PC-3 (cell line): ENCODE measurements around the gene TAL1. TPM values are rescaled to one million over a fixed set of nuclear protein-coding genes. Genes with fewer than 3 reads are reported as not detected.

Source experiments
- ATAC-seq: fragments of 200-7000 bp; cut with Tn5 transposase; 2 replicates; pipeline ENCODE4 v1.9.1; 2020; ENCODE audit warnings: mild to moderate bottlenecking, moderate library complexity
- BruUV-seq: library from RNA; stranded (reverse); fragments of 400-500 nt; replicated peaks from 2 replicates; lab custom pipeline; 2021; lab: Mats Ljungman, UMichigan
- CTCF ChIA-PET: fragments of 300-600 bp; sonication (Branson Sonifier 250); formaldehyde crosslinking; loops from one replicate; lab custom pipeline; 2022; ENCODE audit warnings: antibody characterized with exemption; lab: Charles Lee
- POLR2A ChIA-PET: fragments of 300-600 bp; sonication (Branson Sonifier 250); formaldehyde crosslinking; loops from one replicate; lab custom pipeline; 2022; ENCODE audit warnings: antibody characterized with exemption; ENCODE audit not compliant: unreplicated experiment; lab: Charles Lee
- DNase-seq: peaks from one replicate; pipeline ENCODE4 v3.0.0-alpha.2; 2015
- H2AFZ ChIP-seq: fragments of 300-600 bp; sonication (generic); 2 replicates; pipeline ENCODE4 v1.6.0; 2016; ENCODE audit warnings: antibody characterized with exemption, low read length
- H3F3A ChIP-seq: fragments of 300-600 bp; sonication (generic); one replicate; pipeline ENCODE4 v1.6.0; 2017; ENCODE audit warnings: antibody characterized with exemption, low read length, control low read depth, mild to moderate bottlenecking; ENCODE audit not compliant: unreplicated experiment
- H3K27ac ChIP-seq: fragments of 300-600 bp; sonication (generic); 2 replicates; pipeline ENCODE4 v1.5.1; 2016; ENCODE audit warnings: mild to moderate bottlenecking, low read length
- H3K27me3 ChIP-seq: fragments of 300-600 bp; sonication (generic); 2 replicates; pipeline ENCODE4 v1.6.1; 2016; ENCODE audit warnings: low read length, mixed read lengths
- H3K36me3 ChIP-seq: fragments of 300-600 bp; sonication (generic); 2 replicates; pipeline ENCODE4 v1.6.1; 2016; ENCODE audit warnings: low read depth, mixed run types, low read length, mixed read lengths
- H3K4me1 ChIP-seq: fragments of 300-600 bp; sonication (generic); 2 replicates; pipeline ENCODE4 v1.5.1; 2016; ENCODE audit warnings: low read length; ENCODE audit not compliant: insufficient read depth
- H3K4me2 ChIP-seq: fragments of 300-600 bp; sonication (generic); 2 replicates; pipeline ENCODE4 v1.6.0; 2016; ENCODE audit warnings: low read length
- H3K4me3 ChIP-seq: fragments of 300-600 bp; sonication (generic); 2 replicates; pipeline ENCODE4 v1.5.1; 2016; ENCODE audit warnings: mild to moderate bottlenecking, low read length, mixed read lengths
- H3K79me2 ChIP-seq: fragments of 300-600 bp; sonication (generic); 2 replicates; pipeline ENCODE4 v1.6.1; 2017; ENCODE audit warnings: low read length, mixed read lengths
- H3K9ac ChIP-seq: fragments of 300-600 bp; sonication (generic); 2 replicates; pipeline ENCODE4 v1.6.0; 2016; ENCODE audit warnings: mild to moderate bottlenecking, low read length
- H3K9me2 ChIP-seq: fragments of 300-600 bp; sonication (generic); replicated peaks from 2 replicates; pipeline ENCODE4 v1.6.1; 2016; ENCODE audit warnings: mixed run types, low read length, mixed read lengths
- H3K9me3 ChIP-seq: fragments of 300-600 bp; sonication (generic); 2 replicates; pipeline ENCODE4 v1.6.1; 2016; ENCODE audit warnings: low read length, mixed read lengths
- H4K20me1 ChIP-seq: fragments of 300-600 bp; sonication (generic); 2 replicates; pipeline ENCODE4 v1.6.1; 2016; ENCODE audit warnings: low read length, mixed read lengths
- CTCF ChIP-seq: fragments of 300-600 bp; sonication (generic); conservative IDR thresholded peaks from 2 replicates; pipeline ENCODE4 v1.5.1; 2017; ENCODE audit warnings: antibody characterized with exemption, low read depth, mild to moderate bottlenecking, low read length
- EZH2 ChIP-seq: fragments of 300-600 bp; sonication (generic); IDR thresholded peaks from one replicate; pipeline ENCODE4 v1.6.1; 2017; ENCODE audit warnings: antibody characterized with exemption, mild to moderate bottlenecking, low read length; ENCODE audit not compliant: unreplicated experiment
- EZH2phosphoT487 ChIP-seq: fragments of 300-600 bp; sonication (generic); IDR thresholded peaks from 2 replicates; pipeline ENCODE4 v1.6.1; 2018; ENCODE audit warnings: mild to moderate bottlenecking, antibody characterized with exemption, low read length, borderline replicate concordance
- intact Hi-C: fragments of 100-400 bp; cut with micrococcal nuclease; formaldehyde crosslinking; loops from 2 replicates; pipeline ENCODE4 v1.9.0; 2023
- total RNA-seq: library from RNA; depleted of rRNA; stranded (reverse); fragments of >200 nt; gene quantifications from 2 replicates; pipeline ENCODE4 v1.2.3, GENCODE V29; 2014

TAL1 gene
- total RNA-seq, 1 experiment from 2014 or later: not detected

- Histone ChIP-seq H2AFZ (no peak overlapping the region), H3K4me3 (no peak overlapping the region), H3K27me3 (peaks cover 75% of the 10 kb centered on the region), H3K9me3 (no peaks in the 10 kb centered on the region), H3K79me2 (no peaks in the 10 kb centered on the region), H3K9ac (no peak overlapping the region), H3F3A (no peaks in the 10 kb centered on the region), H3K4me2 (no peak overlapping the region), H3K9me2 (no peaks in the 10 kb centered on the region), H3K4me1 (no peaks in the 10 kb centered on the region), H4K20me1 (no peaks in the 10 kb centered on the region), H3K36me3 (no peaks in the 10 kb centered on the region), H3K27ac (no peak overlapping the region)
- no TSS peak for BruUV-seq
- DNase-seq (no peak), ATAC-seq (no peak)
- CTCF ChIA-PET: no interaction called here
- POLR2A ChIA-PET: no interaction called here
- no peak for TF ChIP-seq CTCF
- no peak for TF ChIP-seq EZH2
- no peak for TF ChIP-seq EZH2phosphoT487
- intact Hi-C loops: no loop called here
These were observed 5.7 kb downstream of the TAL1 start for GRCh38 chr1:47226121-47226838.

- Histone ChIP-seq H3K79me2 (no peaks in the 10 kb centered on the region), H3K4me1 (no peaks in the 10 kb centered on the region), H3K27me3 (peaks cover 68% of the 10 kb centered on the region), H3K27ac (no peak overlapping the region), H3K9ac (no peak overlapping the region), H3K4me2 (no peak overlapping the region), H4K20me1 (no peaks in the 10 kb centered on the region), H3K9me3 (no peaks in the 10 kb centered on the region), H3F3A (no peaks in the 10 kb centered on the region), H3K9me2 (no peaks in the 10 kb centered on the region), H2AFZ (no peak overlapping the region), H3K36me3 (no peaks in the 10 kb centered on the region), H3K4me3 (no peak overlapping the region)
- CTCF ChIA-PET: no interaction called here
- BruUV-seq: no TSS peak
- intact Hi-C loops: no loop called here
- DNase-seq (no peak), ATAC-seq (no peak)
- POLR2A ChIA-PET: no interaction called here
- TF ChIP-seq CTCF (no peak), EZH2 (no peak), EZH2phosphoT487 (no peak)
These were observed 6.5 kb downstream of the TAL1 start for GRCh38 chr1:47225430-47226100.
